K562 (cell line): ENCODE data around the gene WDR45. TPM values are rescaled to one million over a fixed set of nuclear protein-coding genes. Genes with fewer than 3 reads are reported as not detected.
A peak's percentile ranks its signal among the peaks of the same experiment; 100 is the strongest.

Experiments used
- ARID1B ChIP-seq: fragments of 450-650 bp; IDR thresholded peaks from 2 replicates; pipeline ENCODE4 v1.6.1; 2016; ENCODE audit warnings: antibody characterized with exemption, mild to moderate bottlenecking, inconsistent platforms
- CHD1 ChIP-seq: fragments of 200-600 bp; sonication (generic); IDR thresholded peaks from one replicate; pipeline ENCODE4 v1.6.1; 2012; ENCODE audit warnings: mild to moderate bottlenecking, moderate library complexity, low read length, inconsistent platforms
- CREB3L1 ChIP-seq: fragments of 450-650 bp; IDR thresholded peaks from 2 replicates; pipeline ENCODE4 v1.6.1; 2014; ENCODE audit warnings: low read depth, mild to moderate bottlenecking, moderate library complexity, borderline replicate concordance
- CREM ChIP-seq: IDR thresholded peaks from 2 replicates; pipeline ENCODE4 v1.6.1; 2014; ENCODE audit warnings: antibody characterized with exemption, low read depth
- DLX4 ChIP-seq: fragments of 250-450 bp; sonication (Bioruptor Pico); IDR thresholded peaks from 2 replicates; pipeline ENCODE4 v1.6.1; 2021; ENCODE audit warnings: mild to moderate bottlenecking
- EGR1 ChIP-seq: fragments of 450-650 bp; conservative IDR thresholded peaks from 2 replicates; pipeline ENCODE4 v1.6.1; 2017; ENCODE audit warnings: mild to moderate bottlenecking
- HDAC8 ChIP-seq: fragments of 450-650 bp; IDR thresholded peaks from 2 replicates; pipeline ENCODE4 v1.6.1; 2016; ENCODE audit warnings: mild to moderate bottlenecking, missing genetic modification characterization, moderate library complexity, missing compliant biosample characterization
- KLF13 ChIP-seq: fragments of 450-650 bp; IDR thresholded peaks from 2 replicates; pipeline ENCODE4 v1.6.1; 2016; ENCODE audit warnings: missing genetic modification characterization, low read depth, mild to moderate bottlenecking, missing compliant biosample characterization, moderate library complexity, borderline replicate concordance
- NR3C1 ChIP-seq: sonication (generic); formaldehyde crosslinking; IDR thresholded peaks from 2 replicates; pipeline ENCODE4 v1.8.1; 2022; ENCODE audit warnings: missing genetic modification reagents
- PCBP1 ChIP-seq: fragments of 200-400 bp; formaldehyde crosslinking; IDR thresholded peaks from 2 replicates; pipeline ENCODE4 v1.6.1; 2018; ENCODE audit warnings: mild to moderate bottlenecking, low read depth, low read length; ENCODE audit not compliant: poor library complexity, severe bottlenecking
- STAT6 ChIP-seq: sonication (generic); formaldehyde crosslinking; IDR thresholded peaks from 2 replicates; pipeline ENCODE4 v1.8.1; 2023; ENCODE audit warnings: mild to moderate bottlenecking, missing genetic modification reagents
- ZNF436 ChIP-seq: fragments of 250-450, 450-650 bp; sonication (Bioruptor Pico); formaldehyde crosslinking; IDR thresholded peaks from 2 replicates; pipeline ENCODE4 v1.7.0; 2020; ENCODE audit warnings: mild to moderate bottlenecking
- polyA plus RNA-seq, 8 experiments: library from polyadenylated mRNA; depleted of rRNA in 4 of 8; stranded (reverse) in 5 of 8; unstranded in 3 of 8; fragments of >200 nt; fragmentation: Nextera tagmentation in 2 of 8; fragmentation: Illumina TruSeq in 1 of 8; extraction: Ambion mirVana in 2 of 8; extraction: Trizol in 1 of 8; gene quantifications; 2 replicates each; pipeline versions ENCODE4 v1.2.1 to v1.2.3, GENCODE V29; 2011 to 2014; ENCODE audit warnings: inconsistent platforms in 1 of 8, missing spikeins in 1 of 8
- total RNA-seq, 7 experiments: library from RNA; depleted of rRNA in 6 of 7; stranded (reverse); fragments of >200 nt in 6 of 7; fragmentation: Illumina TruSeq in 2 of 7; extraction: Trizol in 2 of 7; gene quantifications; 2 replicates each; pipeline versions ENCODE4 v1.2.1 to v1.2.3, GENCODE V29; 2011 to 2021; ENCODE audit warnings: low replicate concordance in 1 of 7
- TF ChIP-seq, protein P1 (sequence below): sonication (generic); formaldehyde crosslinking; IDR thresholded peaks from 2 replicates; pipeline ENCODE4 v1.8.1; 2023; ENCODE audit warnings: missing genetic modification reagents, mild to moderate bottlenecking, borderline replicate concordance
- TF ChIP-seq, protein P2 (sequence below): sonication (generic); formaldehyde crosslinking; IDR thresholded peaks from 2 replicates; pipeline ENCODE4 v1.4.0; 2020; ENCODE audit warnings: mild to moderate bottlenecking, missing genetic modification reagents

The WDR45 gene
- total and polyA plus RNA-seq, 9 of the 15 experiments (the other 6 are each of a cell fraction or from before 2014, with no cell fraction given), result 19.4 to 136 (median 59.7) TPM

DNA sequence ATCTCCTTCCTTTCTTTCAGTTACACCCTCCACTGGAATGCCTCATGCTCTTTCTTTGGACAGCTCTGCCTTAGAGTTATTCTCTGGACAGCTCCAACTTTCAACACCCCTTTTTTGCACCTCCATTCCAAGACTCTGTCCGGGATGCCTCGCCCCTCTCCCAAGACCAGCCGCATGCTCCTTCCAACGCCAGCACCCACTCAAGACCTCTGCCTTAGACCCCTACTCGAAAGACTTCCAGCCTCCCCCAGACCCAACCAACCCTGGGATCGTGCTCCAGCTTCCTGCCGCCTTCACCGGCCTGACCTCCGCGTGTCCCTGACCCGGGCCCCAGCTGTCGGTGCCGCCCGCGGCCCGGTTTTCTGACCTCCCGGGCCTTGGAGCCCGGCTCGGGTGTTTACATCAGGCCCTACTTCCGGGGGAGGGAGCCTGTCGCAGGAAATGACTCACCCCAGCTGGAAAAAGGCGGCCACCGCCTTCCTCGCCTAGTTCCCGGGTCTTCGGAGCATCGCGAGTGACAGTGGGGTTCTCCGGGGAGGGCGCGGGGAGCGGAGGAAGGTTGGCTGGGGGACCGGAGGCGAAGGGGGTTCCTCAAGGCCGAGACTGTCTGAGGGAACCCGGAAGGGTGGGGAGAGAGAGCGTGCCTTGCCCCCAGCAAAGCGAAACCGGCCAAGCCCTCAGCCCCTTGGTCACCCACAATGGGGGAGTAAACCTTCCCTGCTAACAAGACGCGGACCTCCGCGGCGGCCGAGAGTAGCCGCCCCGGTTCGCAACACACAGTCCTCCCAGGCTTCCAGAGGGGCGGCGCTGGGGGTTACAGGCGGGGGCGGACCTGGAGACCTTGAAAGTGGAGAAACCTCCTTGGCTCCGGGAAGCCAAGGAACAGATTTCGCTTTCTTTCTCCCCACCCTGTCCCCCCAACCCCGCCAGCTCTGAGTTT lies at the start of gene WDR45 (continued):
- TF ChIP-seq, protein P1, sequence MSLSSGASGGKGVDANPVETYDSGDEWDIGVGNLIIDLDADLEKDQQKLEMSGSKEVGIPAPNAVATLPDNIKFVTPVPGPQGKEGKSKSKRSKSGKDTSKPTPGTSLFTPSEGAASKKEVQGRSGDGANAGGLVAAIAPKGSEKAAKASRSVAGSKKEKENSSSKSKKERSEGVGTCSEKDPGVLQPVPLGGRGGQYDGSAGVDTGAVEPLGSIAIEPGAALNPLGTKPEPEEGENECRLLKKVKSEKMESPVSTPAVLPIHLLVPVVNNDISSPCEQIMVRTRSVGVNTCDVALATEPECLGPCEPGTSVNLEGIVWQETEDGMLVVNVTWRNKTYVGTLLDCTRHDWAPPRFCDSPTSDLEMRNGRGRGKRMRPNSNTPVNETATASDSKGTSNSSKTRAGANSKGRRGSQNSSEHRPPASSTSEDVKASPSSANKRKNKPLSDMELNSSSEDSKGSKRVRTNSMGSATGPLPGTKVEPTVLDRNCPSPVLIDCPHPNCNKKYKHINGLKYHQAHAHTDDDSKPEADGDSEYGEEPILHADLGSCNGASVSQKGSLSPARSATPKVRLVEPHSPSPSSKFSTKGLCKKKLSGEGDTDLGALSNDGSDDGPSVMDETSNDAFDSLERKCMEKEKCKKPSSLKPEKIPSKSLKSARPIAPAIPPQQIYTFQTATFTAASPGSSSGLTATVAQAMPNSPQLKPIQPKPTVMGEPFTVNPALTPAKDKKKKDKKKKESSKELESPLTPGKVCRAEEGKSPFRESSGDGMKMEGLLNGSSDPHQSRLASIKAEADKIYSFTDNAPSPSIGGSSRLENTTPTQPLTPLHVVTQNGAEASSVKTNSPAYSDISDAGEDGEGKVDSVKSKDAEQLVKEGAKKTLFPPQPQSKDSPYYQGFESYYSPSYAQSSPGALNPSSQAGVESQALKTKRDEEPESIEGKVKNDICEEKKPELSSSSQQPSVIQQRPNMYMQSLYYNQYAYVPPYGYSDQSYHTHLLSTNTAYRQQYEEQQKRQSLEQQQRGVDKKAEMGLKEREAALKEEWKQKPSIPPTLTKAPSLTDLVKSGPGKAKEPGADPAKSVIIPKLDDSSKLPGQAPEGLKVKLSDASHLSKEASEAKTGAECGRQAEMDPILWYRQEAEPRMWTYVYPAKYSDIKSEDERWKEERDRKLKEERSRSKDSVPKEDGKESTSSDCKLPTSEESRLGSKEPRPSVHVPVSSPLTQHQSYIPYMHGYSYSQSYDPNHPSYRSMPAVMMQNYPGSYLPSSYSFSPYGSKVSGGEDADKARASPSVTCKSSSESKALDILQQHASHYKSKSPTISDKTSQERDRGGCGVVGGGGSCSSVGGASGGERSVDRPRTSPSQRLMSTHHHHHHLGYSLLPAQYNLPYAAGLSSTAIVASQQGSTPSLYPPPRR, result no peak
- TF ChIP-seq CHD1 (no peak), ZNF436 (CRISPR knock-in tag) (no peak), CREB3L1 (peak; percentile 23; the same call in 1 of the 2 replicates), HDAC8 (no peak), PCBP1 (peak; percentile 62), DLX4 (CRISPR knock-in tag) (no peak), EGR1 (peak; percentile 64), KLF13 (tag) (no peak), NR3C1 (no peak), STAT6 (CRISPR knock-in tag) (no peak), CREM (peak; percentile 73), ARID1B (peak; percentile 55; the same call in 1 of the 2 replicates)
- TF ChIP-seq, protein P2, sequence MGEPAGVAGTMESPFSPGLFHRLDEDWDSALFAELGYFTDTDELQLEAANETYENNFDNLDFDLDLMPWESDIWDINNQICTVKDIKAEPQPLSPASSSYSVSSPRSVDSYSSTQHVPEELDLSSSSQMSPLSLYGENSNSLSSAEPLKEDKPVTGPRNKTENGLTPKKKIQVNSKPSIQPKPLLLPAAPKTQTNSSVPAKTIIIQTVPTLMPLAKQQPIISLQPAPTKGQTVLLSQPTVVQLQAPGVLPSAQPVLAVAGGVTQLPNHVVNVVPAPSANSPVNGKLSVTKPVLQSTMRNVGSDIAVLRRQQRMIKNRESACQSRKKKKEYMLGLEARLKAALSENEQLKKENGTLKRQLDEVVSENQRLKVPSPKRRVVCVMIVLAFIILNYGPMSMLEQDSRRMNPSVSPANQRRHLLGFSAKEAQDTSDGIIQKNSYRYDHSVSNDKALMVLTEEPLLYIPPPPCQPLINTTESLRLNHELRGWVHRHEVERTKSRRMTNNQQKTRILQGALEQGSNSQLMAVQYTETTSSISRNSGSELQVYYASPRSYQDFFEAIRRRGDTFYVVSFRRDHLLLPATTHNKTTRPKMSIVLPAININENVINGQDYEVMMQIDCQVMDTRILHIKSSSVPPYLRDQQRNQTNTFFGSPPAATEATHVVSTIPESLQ (CRISPR knock-in tag), result no peak
